ENCODE measurements around the gene ARHGEF35. TPM values are rescaled to one million over a fixed set of nuclear protein-coding genes. Genes with fewer than 3 reads are reported as not detected.
"Not testable (repeated sequence)": the region's sequence is repeated elsewhere in the genome, so short reads cannot be mapped to it uniquely, and the experiment has no call there.

Gene ARHGEF35
- total RNA-seq, 1 donor from 2014 or later = 0.40 TPM

DNA sequence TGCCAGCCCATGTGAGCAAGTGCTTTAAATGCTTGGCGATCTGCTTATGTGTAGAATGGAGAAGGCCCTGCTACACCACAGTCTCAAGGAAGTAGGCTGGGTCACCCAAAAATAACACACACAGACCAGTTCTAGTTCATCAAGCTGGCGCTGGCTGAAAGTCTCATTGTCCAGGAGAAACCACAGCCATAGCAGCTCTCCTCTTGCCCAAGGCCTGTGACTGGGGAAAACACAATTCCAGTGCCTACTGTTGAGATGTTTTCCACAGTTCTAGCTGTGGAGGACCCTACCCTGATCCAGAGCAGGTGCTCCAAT, 16.5 kb downstream of the ARHGEF35 start:
- DNase-seq (ENCODE audit: low read depth, low spot score) = not testable (repeated sequence)

DNA sequence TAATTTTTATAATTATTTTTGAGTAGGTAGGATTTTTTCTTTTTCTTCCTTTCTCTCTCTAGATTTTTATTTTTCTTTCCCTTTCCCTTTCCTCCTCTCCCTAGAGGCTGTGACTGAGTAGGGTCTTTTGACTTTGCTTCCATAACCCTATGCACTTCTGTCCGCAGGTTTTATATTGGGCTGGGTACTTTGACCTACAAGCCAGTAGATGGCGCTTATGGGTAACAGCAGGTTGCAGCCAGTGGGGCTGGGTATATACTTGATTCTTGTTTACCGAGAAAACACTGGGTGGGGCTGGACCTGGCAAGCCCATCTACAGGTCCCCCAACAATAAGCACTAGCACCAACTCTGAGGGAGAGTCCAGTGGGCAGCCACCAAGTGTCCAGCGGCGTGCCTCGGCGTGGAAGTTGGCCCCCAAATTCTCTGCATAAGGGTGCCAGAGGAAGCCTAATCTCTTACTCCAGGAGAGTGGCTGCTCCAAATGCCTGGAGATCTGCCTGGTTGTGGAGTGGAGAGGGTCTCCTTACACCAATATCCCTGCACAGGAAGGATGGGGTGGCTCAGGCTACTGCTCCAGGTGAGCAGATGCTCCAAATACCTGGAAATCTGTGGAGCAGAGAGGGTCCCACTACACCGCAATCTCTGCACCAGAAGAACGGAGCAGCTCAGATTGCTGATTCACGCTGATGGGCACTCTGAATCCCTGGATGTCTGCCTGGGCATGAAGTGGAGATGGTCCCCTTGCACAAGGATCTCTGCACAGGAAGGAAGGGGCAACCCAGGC, 17.1 kb downstream of the ARHGEF35 start:
- DNase-seq (ENCODE audit: low read depth, low spot score) = not testable (repeated sequence)

DNA sequence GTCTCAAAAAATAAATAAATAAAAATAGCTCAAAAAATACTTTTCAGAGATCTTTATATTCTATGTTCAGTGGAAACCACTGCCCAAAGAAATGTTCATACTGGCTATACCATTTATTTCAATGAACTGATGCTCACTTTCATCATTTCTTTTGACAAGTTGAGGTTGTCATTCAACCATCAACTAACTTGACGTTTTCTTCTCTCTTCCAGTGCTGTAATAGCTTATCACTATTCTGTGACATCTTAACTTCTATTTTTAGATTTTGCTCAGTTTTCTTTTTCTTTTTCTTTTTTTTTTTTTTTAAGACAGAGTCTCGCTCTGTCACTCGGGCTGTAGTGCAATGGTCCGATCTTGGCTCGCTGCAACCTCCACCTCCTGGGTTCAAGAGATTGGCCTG, 21.0 kb downstream of the ARHGEF35 start:
- no peak for DNase-seq (ENCODE audit: low read depth, low spot score)

DNA sequence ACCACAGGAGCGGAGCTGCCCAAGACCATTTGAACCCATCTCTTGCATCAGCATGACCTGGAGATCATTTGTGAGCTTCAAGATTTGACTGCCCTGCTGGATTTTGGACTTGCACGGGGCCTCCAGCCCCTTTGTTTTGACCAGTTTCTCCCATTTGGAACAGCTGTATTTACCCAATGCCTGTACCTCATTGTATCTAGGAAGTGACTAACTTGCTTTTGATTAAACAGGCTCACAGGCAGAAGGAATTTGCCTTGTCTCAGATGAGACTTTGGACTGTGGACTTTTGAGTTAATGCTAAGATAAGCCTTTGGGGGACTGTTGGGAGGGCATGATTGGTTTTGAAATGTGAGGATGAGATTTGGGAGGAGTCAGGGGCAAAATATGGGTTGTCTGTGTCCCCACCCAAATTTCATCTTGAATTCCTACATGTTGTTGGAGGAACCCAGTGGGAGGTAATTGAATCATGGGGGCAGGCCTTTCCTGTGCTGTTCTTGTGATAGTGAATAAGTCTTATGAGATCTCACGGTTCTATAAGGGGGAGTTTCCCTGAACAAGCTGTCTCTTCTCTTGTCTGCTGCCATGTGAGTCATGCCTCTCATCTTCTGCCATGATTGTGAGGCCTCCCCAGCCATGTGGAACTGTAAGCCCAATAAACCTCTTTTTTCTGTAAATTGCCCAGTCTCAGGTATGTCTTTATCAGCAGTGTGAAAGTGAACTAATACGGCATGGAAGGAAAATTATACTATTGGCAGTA, 23.9 kb downstream of the ARHGEF35 start:
- DNase-seq (ENCODE audit: low read depth, low spot score) = not testable (repeated sequence)

DNA sequence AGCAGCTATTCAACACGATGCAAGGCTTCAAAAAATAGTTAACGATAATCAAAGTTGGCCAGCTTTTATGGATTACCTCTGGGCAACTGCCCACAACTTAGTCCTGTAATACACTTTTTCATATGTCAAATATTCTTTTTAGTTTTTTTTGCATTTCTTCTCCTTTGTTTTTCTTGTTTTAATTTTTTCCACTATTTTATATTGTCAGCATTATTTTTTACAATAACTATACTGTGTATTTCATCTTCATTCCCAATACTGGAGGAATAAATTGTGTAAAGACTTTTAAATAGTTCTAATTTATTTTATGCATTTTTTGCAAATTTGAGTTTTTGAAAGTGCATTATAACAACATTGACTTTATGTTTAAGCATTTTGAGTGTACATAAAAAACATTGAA, 30.8 kb downstream of the ARHGEF35 start:
- DNase-seq (ENCODE audit: low read depth, low spot score) = no peak

DNA sequence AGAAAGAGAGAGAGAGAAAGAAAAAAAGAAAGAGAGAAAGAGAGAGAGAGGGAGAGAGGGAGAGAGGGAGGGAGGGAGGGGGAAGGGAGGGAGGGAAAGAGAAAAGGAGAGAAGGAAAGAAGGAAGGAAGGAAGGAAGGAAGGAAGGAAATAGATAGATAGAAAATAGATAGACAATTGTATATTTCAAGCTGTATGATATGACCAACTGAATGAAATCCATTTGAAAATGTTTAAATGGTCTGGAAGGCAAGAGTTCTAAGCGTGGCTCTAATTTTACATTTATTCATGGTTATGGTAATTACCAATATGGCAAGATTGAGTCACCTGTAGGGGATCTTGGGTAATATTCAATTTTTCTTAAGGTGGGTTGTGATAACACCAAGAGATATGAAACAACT, 36.8 kb downstream of the ARHGEF35 start:
- no peak for DNase-seq (ENCODE audit: low read depth, low spot score)

DNA sequence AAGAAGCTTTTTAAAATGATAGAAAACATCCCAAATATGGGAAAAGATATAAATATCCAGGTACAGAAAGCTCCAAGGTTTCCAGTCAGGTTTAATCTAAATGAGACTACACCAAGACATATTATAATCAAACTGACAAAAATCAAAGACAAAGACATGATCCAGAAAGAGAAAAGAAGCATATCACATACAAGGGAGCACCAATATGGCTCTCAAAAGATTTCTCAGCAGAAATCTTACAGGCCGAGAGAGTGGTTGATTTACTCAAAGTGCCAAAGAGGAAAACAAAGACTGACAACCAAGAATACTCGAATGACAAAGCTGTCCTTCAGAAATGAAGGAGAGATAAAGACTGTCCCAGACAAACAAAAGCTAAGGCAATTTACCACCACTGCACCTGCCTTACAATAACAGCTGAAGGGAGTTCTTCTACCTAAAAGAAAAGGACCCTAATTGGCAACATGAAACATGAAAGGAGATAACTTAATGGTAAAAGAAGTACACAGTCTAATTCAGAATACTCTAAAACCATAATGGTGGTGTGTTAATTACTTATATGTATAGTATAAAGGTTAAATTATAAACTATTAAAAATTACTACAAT, 47.3 kb downstream of the ARHGEF35 start:
- no peak for DNase-seq (ENCODE audit: low read depth, low spot score)

DNA sequence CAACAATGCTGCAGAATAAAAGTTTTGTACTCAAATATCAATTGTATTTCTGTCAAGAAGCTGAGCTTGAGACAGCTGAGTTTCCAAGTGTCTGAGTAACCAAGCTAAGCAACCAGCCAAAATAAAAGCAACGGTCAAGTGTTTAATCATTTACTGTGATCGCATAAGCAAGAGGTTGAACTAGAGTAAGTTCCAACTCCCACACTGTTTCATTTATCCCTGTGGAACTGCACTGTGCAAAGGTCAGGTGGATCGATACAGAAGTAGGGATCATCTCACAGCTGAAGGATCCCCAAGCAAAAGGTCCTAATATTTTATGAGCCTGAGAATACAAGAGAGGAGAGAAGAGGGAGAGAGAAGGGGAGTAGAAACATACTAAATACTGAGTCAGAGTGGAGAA, 51.2 kb downstream of the ARHGEF35 start:
- no peak for DNase-seq (ENCODE audit: low read depth, low spot score)

DNA sequence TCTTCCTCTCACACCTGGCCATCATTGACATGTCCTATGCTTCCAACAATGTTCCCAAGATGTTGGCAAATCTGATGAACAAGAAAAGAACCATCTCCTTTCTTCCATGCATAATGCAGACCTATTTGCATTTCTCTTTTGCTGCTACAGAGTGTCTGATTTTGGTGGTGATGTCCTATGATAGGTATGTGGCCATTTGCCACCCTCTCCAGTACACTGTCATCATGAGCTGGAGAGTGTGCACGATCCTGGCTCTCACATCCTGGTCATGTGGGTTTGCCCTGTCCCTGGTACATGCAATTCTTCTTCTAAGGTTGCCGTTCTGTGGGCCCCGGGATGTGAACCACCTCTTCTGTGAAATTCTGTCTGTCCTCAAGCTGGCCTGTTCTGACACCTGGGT, 53.4 kb downstream of the ARHGEF35 start:
- DNase-seq (ENCODE audit: low read depth, low spot score) = no peak

DNA sequence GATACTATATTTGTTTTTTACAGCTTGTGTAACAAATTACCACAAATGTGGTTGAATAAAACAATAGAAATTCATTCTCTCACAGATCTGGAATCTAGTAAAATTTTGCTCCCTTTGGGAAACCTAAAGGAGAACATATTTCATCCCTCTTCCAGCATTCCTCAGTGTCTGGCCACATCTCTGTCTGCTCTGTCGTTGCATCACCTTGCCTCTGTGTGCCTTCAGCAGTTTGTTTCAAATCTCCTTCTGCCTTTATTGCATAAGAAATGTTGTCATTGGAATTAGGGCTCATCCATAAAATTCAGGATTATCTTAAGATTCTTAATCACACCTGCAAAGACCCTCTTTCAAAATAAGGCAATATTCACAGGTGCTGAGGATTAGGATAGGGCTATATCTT, 58.1 kb downstream of the ARHGEF35 start:
- no peak for DNase-seq (ENCODE audit: low read depth, low spot score)

Other genes with a start within 250 kb of the ARHGEF35 start
- not detected in 2 replicates for gene OR2F1, start 241.0 kb downstream of the ARHGEF35 start, total RNA-seq
- not detected in 2 replicates for gene OR6B1, start 195.5 kb downstream of the ARHGEF35 start, total RNA-seq
- not detected in 2 replicates for gene OR2A5, start 146.9 kb downstream of the ARHGEF35 start, total RNA-seq
- not detected in 2 replicates for gene OR2A25, start 126.0 kb downstream of the ARHGEF35 start, total RNA-seq
- gene OR2A12, start 109.6 kb downstream of the ARHGEF35 start, total RNA-seq = not detected in 2 replicates
- not detected in 2 replicates for gene OR2A2, start 86.2 kb downstream of the ARHGEF35 start, total RNA-seq
- not detected in 2 replicates for gene OR2A14, start 72.7 kb downstream of the ARHGEF35 start, total RNA-seq
- 0.07 and 0.18 TPM in 2 replicates for gene CTAGE4, start 12.4 kb downstream of the ARHGEF35 start, total RNA-seq
- under 0.01 TPM in 1 of 2 replicates, not detected in the other for gene OR2A42, start 43.8 kb upstream of the ARHGEF35 start, total RNA-seq
- 0.07 and 0.11 TPM in 2 replicates for gene OR2A7, start 69.0 kb upstream of the ARHGEF35 start, total RNA-seq
- gene CTAGE8, start 73.5 kb upstream of the ARHGEF35 start, total RNA-seq = 0.04 and 0.20 TPM in 2 replicates
- 0.07 TPM in 1 of 2 replicates, not detected in the other for gene OR2A1, start 116.6 kb upstream of the ARHGEF35 start, total RNA-seq
- 0.49 and 0.66 TPM in 2 replicates for gene ARHGEF5, start 159.6 kb upstream of the ARHGEF35 start, total RNA-seq
- gene NOBOX, start 207.9 kb upstream of the ARHGEF35 start, total RNA-seq = not detected in 2 replicates